Lower leg skin (tissue), 3 donors: ENCODE results near the gene PPP1R15B.

Source experiments
- CTCF ChIP-seq, 3 donors: fragments of 450-650 bp; IDR thresholded peaks; one replicate each; pipeline ENCODE4 v1.5.1; 2016; ENCODE audit warnings: antibody characterized with exemption in 3 of 3, mild to moderate bottlenecking in 3 of 3, moderate library complexity in 2 of 3
- POLR2A ChIP-seq, 2 donors: fragments of 450-650 bp; IDR thresholded peaks; one replicate each; pipeline ENCODE4 v1.6.1; 2016 to 2017; ENCODE audit warnings: antibody characterized with exemption in 2 of 2, mild to moderate bottlenecking in 1 of 2, moderate library complexity in 1 of 2

- no peak for TF ChIP-seq CTCF (IDR thresholded peaks at IDR 0.05)
- TF ChIP-seq POLR2A (IDR thresholded peaks at IDR 0.05) = no peak
These were observed 39.0 kb upstream of the PPP1R15B start for GRCh38 chr1:204450461-204451257.
